Measurements from ENCODE around the gene CCDC92.

DNA sequence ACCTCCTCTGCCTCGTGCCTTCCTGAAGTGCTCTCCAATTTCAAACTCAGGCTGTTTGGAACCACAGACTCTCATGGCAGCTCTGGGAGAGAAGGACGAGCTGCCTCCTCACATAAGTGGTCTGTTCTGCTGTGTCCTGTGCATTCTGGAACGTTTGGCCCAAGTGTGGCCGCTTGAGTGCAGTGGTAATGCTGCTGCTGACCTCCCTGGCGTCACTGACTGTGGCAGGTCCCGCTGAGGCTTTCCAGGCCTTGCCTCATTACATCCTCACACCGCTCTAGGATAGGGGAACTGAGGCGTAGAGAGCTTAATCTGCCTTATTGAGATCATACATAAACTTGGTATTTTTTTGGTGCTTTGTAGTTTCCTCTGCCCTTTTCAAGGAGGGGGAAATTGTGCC lies 14.2 kb downstream of the CCDC92 start:
- TF ChIP-seq EZH2phosphoT487 (IDR thresholded peaks at IDR 0.05; ENCODE audit: low read length) (no peak), CTCF (IDR thresholded peaks at IDR 0.05; ENCODE audit: low read length) (no peak), EZH2 (optimal IDR thresholded peaks at IDR 0.05; ENCODE audit: low read depth, low read length) (no peak)
